Lung (tissue), 12 donors: ENCODE measurements around the gene EPHB1. TPM values are rescaled to one million over a fixed set of nuclear protein-coding genes. Genes with fewer than 3 reads are reported as not detected.
"Not testable (repeated sequence)": the region's sequence is repeated elsewhere in the genome, so short reads cannot be mapped to it uniquely, and the experiment has no call there.

Experiments used
- ATAC-seq: fragments of 200-7000 bp; cut with Tn5 transposase; one replicate; pipeline ENCODE4 v1.9.1; 2020; ENCODE audit warnings: moderate number of reproducible peaks; ENCODE audit not compliant: insufficient read depth, low FRiP score
- DNase-seq, 3 donors: peaks; one replicate each; pipeline ENCODE4 v3.0.0-alpha.2; 2013 to 2017
- H3K27ac ChIP-seq, 2 donors: one replicate each; pipeline ENCODE4 v1.5.1; 2013; ENCODE audit warnings: mild to moderate bottlenecking in 2 of 2, moderate library complexity in 2 of 2, control low read depth in 1 of 2, inconsistent platforms in 1 of 2, low read depth in 1 of 2, low read length in 1 of 2
- H3K27me3 ChIP-seq, 3 donors: one replicate each; pipeline ENCODE4 v1.5.1; 2013; ENCODE audit warnings: low read length in 2 of 3; ENCODE audit not compliant: control insufficient read depth in 3 of 3, insufficient read depth in 3 of 3
- H3K36me3 ChIP-seq, 4 donors: one replicate each; pipeline ENCODE4 v1.5.1; 2013; ENCODE audit warnings: low read length in 4 of 4, mild to moderate bottlenecking in 1 of 4, moderate library complexity in 1 of 4; ENCODE audit not compliant: control insufficient read depth in 4 of 4, insufficient read depth in 4 of 4
- H3K4me1 ChIP-seq, 5 donors: one replicate each; pipeline ENCODE4 v1.5.1; 2013; ENCODE audit warnings: low read length in 5 of 5, mild to moderate bottlenecking in 2 of 5, moderate library complexity in 1 of 5; ENCODE audit not compliant: control insufficient read depth in 5 of 5, insufficient read depth in 5 of 5
- H3K4me3 ChIP-seq: one replicate; pipeline ENCODE4 v1.5.1; 2013; ENCODE audit warnings: mild to moderate bottlenecking, control low read depth, moderate library complexity
- H3K9ac ChIP-seq, 2 donors: one replicate each; pipeline ENCODE4 v1.5.1; 2013; ENCODE audit warnings: low read length in 2 of 2, control low read depth in 1 of 2; ENCODE audit not compliant: insufficient read depth in 1 of 2
- H3K9me3 ChIP-seq, 4 donors: one replicate each; pipeline ENCODE4 v1.5.1; 2013; ENCODE audit warnings: low read length in 3 of 4, mild to moderate bottlenecking in 1 of 4, moderate library complexity in 1 of 4; ENCODE audit not compliant: control insufficient read depth in 4 of 4, insufficient read depth in 3 of 4
- WGBS, 2 donors: extraction: QIAGEN DNeasy Blood & Tissue Kit; methylation state at CpG; one replicate each; pipeline ENCODE4 v1.1.7; 2013; 5-methylcytosine and 5-hydroxymethylcytosine counted together
- polyA plus RNA-seq, 2 donors: library from polyadenylated mRNA; stranded (reverse); fragments of 200-250 nt; gene quantifications; one replicate each; pipeline ENCODE4 v1.2.1, GENCODE V29; 2013
- total RNA-seq, 2 donors: library from RNA; depleted of rRNA in 1 of 2; stranded (reverse); fragments of >200 nt in 1 of 2; gene quantifications; one replicate each; pipeline ENCODE4 v1.2.1, GENCODE V29; 2014 to 2021
- TF ChIP-seq, protein P1 (sequence below): IDR thresholded peaks from 2 replicates; pipeline ENCODE4 v1.5.1; 2012; ENCODE audit warnings: mild to moderate bottlenecking; ENCODE audit errors: control extremely low read depth, extremely low read depth
- donor health status: control.
- donor health status: control.
- donor health status: Bipolar disorder and iron deficiency.
- donor health status: healthy.
- donor health status: DM: yes; HTN: yes; CAD: no.

Gene EPHB1
- total and polyA plus RNA-seq, 4 donors = 0.30 to 6.3 (median 2.1) TPM

DNA sequence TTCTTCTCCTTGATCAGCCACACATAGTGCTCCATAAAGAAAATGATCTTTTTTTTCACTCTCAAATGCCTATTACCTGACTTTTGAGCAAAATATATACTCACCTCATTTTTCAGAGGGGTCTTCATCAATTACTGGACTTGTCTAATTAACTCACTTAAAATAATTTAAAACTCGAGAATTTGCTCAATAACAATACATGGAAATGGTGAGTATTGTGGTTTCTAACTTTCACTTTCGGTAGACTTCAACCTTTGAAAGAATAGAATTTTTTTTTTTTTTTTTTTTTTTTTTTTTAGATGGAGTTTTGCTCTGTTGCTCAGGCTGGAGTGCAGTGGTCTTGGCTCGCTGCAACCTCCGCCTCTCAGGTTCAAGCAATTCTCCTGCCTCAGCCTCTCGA lies 17.7 kb upstream of the EPHB1 start:
- Histone ChIP-seq H3K27me3 (no peaks in the 10 kb centered on the region), H3K27ac (no peak overlapping the region), H3K36me3 (no peaks in the 10 kb centered on the region), H3K9ac (no peak overlapping the region), H3K9me3 (no peaks in the 10 kb centered on the region), H3K4me3 (no peak overlapping the region), H3K4me1 (no peaks in the 10 kb centered on the region)
- TF ChIP-seq, protein P1, sequence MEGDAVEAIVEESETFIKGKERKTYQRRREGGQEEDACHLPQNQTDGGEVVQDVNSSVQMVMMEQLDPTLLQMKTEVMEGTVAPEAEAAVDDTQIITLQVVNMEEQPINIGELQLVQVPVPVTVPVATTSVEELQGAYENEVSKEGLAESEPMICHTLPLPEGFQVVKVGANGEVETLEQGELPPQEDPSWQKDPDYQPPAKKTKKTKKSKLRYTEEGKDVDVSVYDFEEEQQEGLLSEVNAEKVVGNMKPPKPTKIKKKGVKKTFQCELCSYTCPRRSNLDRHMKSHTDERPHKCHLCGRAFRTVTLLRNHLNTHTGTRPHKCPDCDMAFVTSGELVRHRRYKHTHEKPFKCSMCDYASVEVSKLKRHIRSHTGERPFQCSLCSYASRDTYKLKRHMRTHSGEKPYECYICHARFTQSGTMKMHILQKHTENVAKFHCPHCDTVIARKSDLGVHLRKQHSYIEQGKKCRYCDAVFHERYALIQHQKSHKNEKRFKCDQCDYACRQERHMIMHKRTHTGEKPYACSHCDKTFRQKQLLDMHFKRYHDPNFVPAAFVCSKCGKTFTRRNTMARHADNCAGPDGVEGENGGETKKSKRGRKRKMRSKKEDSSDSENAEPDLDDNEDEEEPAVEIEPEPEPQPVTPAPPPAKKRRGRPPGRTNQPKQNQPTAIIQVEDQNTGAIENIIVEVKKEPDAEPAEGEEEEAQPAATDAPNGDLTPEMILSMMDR = no peak
- DNase-seq (no peak), ATAC-seq (no peak)
- 73 to 74% methylated on average over 5 of the region's 5 CpGs for WGBS, 2 donors

DNA sequence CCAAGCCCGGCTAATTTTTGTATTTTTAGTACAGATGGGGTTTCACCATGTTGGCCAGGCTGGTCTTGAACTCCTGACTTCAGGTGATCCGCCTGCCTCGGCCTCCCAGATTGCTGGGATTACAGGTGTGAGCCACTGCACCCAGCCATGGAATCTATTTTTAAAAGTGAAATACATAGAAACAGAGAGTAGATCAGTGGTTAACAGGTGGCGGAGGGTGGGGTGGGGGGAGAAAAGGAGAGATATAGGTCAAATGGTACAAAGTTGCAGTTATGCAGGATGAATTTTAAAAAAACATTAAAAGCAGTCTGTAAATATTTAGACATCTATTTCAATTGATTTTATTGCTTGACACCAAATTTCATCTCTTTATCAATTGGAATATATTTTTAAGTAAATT lies 6.8 kb upstream of the EPHB1 start:
- ATAC-seq, H3K36me3 ChIP-seq, H3K27me3 ChIP-seq, H3K4me3 ChIP-seq, H3K4me1 ChIP-seq, H3K9me3 ChIP-seq, H3K27ac ChIP-seq, DNase-seq, H3K9ac ChIP-seq: not testable (repeated sequence)
- WGBS, 2 donors = 92 to 97% methylated on average over 4 of the region's 4 CpGs

DNA sequence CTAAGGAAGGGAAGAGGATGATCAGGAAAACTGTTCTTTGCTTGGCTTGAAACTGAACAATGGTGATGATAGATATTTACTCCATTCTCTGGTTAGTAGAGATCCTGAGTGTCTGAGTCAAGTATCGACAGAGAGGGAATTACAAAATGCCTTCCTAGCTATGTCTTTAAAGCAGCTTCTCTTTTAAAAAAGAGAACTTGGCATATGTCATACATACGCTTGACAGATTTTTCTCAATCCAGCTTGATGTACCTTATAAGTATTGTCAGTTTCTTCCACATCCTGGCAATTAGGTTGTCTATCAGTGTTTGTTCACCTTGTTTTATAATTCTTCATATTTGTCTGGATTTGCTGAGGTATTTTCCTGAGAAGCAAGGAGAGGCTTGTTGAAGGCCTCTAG lies 5.0 kb upstream of the EPHB1 start:
- H3K4me3 ChIP-seq = no peak overlapping the region
- TF ChIP-seq, protein P1 = no peak
- H3K36me3 ChIP-seq = no peaks in the 10 kb centered on the region
- H3K9ac ChIP-seq = no peak overlapping the region
- ATAC-seq (no peak), DNase-seq (no peak)
- H3K9me3 ChIP-seq = no peaks in the 10 kb centered on the region
- no peak overlapping the region for H3K27ac ChIP-seq
- H3K27me3 ChIP-seq = peaks cover 0 to 8% (median 8%) of the 10 kb centered on the region in 3 donors
- 25 to 76% methylated on average over 2 of the region's 2 CpGs for WGBS, 2 donors
- H3K4me1 ChIP-seq = peaks cover 0 to 1% (median 0%) of the 10 kb centered on the region in 5 donors

DNA sequence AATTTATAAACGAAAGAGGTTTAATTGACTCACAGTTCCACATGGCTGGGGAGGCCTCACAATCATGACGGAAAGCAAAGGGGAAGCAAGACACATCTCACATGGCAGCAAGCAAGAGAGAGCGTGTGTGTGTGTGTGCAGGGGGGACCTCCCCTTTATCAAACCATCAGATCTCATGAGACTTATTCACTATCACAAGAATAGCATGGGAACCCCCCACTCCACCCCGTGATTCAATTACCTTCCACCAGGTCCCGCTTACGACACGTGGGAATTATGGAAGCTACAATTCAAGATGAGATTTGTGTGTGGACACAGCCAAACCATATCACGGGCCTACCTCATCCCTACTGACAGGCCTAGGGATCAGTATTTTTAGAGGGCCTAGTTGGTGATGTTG lies 3.1 kb upstream of the EPHB1 start:
- H3K9ac ChIP-seq = no peak overlapping the region
- H3K4me3 ChIP-seq = no peak overlapping the region
- ATAC-seq = no peak
- TF ChIP-seq, protein P1 = no peak
- WGBS, 2 donors = 90 to 91% methylated on average over 8 of the region's 8 CpGs
- H3K27me3 ChIP-seq = peaks cover 12 to 20% (median 18%) of the 10 kb centered on the region in 3 donors
- H3K27ac ChIP-seq = no peak overlapping the region
- no peaks in the 10 kb centered on the region for H3K9me3 ChIP-seq
- no peak for DNase-seq
- H3K4me1 ChIP-seq = peaks cover 0 to 17% (median 3%) of the 10 kb centered on the region in 5 donors
- H3K36me3 ChIP-seq = no peaks in the 10 kb centered on the region
